HL-60/S4 treated with retinoic acid at 250 ng/mL for 4 days and 3 days (cell line): ENCODE data around the gene MTUS2.

Experiments
- in situ Hi-C: fragments of 300-500 bp; cut with MboI; formaldehyde crosslinking; loops from 2 replicates; pipeline ENCODE4 v1.7.0; 2022; ENCODE audit warnings: low sequenced_read_pairs

The MTUS2 gene

GRCh38 chr13:28854657-28855056 lies 34.5 kb downstream of the MTUS2 start:
- in situ Hi-C loops: no loop called here

- in situ Hi-C loops: no loop called here
Observed at GRCh38 chr13:28856287-28856686, 36.1 kb downstream of the MTUS2 start.

GRCh38 chr13:28859069-28859468 lies 38.9 kb downstream of the MTUS2 start:
- in situ Hi-C loops: no loop called here

GRCh38 chr13:28859717-28860116 lies 39.6 kb downstream of the MTUS2 start:
- in situ Hi-C loops: no loop called here

- in situ Hi-C loops: no loop called here
Observed at GRCh38 chr13:28864544-28864943, 44.4 kb downstream of the MTUS2 start.

GRCh38 chr13:28865149-28865744 lies 45.1 kb downstream of the MTUS2 start:
- in situ Hi-C loops: no loop called here

GRCh38 chr13:28865951-28866350 lies 45.8 kb downstream of the MTUS2 start:
- in situ Hi-C loops: no loop called here

- in situ Hi-C loops: no loop called here
Observed at GRCh38 chr13:28866932-28867331, 46.8 kb downstream of the MTUS2 start.

GRCh38 chr13:28867564-28867963 lies 47.4 kb downstream of the MTUS2 start:
- in situ Hi-C loops: no loop called here

- in situ Hi-C loops: no loop called here
Observed at GRCh38 chr13:28872427-28873176, 52.5 kb downstream of the MTUS2 start.

GRCh38 chr13:28875846-28876615 lies 55.9 kb downstream of the MTUS2 start:
- in situ Hi-C loops: no loop called here

- in situ Hi-C loops: no loop called here
Observed at GRCh38 chr13:28877408-28877807, 57.3 kb downstream of the MTUS2 start.

GRCh38 chr13:28885181-28885580 lies 65.0 kb downstream of the MTUS2 start:
- in situ Hi-C loops: no loop called here

GRCh38 chr13:28889086-28889732 lies 69.1 kb downstream of the MTUS2 start:
- in situ Hi-C loops: no loop called here

- in situ Hi-C loops: no loop called here
Observed at GRCh38 chr13:28890712-28891111, 70.6 kb downstream of the MTUS2 start.

- in situ Hi-C loops: no loop called here
Observed at GRCh38 chr13:28918030-28918429, 97.9 kb downstream of the MTUS2 start.

GRCh38 chr13:28922341-28922740 lies 102.2 kb downstream of the MTUS2 start:
- in situ Hi-C loops: no loop called here

GRCh38 chr13:28935104-28935503 lies 115.0 kb downstream of the MTUS2 start:
- in situ Hi-C loops: no loop called here

- in situ Hi-C loops: no loop called here
Observed at GRCh38 chr13:28942906-28943305, 122.8 kb downstream of the MTUS2 start.

- in situ Hi-C loops: no loop called here
Observed at GRCh38 chr13:28953714-28954418, 133.7 kb downstream of the MTUS2 start.

GRCh38 chr13:28954419-28954725 lies 134.2 kb downstream of the MTUS2 start:
- in situ Hi-C loops: no loop called here
